ENCODE data around the gene SSH2. TPM values are rescaled to one million over a fixed set of nuclear protein-coding genes. Genes with fewer than 3 reads are reported as not detected.

The SSH2 gene
- total and polyA plus RNA-seq, 2 of the 13 experiments (the other 11 are each of a cell fraction or from before 2014, with no cell fraction given): 6.0 to 6.4 TPM

GRCh38 chr17:29740017-29740416 is 190.0 kb downstream of the SSH2 start (continued):
- TF ChIP-seq GPBP1L1 (CRISPR knock-in tag; IDR thresholded peaks at IDR 0.05) (no peak), DMAP1 (CRISPR knock-in tag; IDR thresholded peaks at IDR 0.05) (no peak), PBX3 (CRISPR knock-in tag; IDR thresholded peaks at IDR 0.05; ENCODE audit: borderline replicate concordance) (no peak), EP300 (IDR thresholded peaks at IDR 0.05; ENCODE audit: low read depth in 2 of 2, low read length in 2 of 2) (peak in 1 of 2 experiments; percentile 77; a peak in 2 of 4 replicates), EP300 (CRISPR knock-in tag; IDR thresholded peaks at IDR 0.05; ENCODE audit: borderline replicate concordance) (peak; percentile 66), ZNF609 (CRISPR knock-in tag; IDR thresholded peaks at IDR 0.05; ENCODE audit: borderline replicate concordance) (peak; percentile 79; the same call in 1 of the 2 replicates), SP1 (IDR thresholded peaks at IDR 0.05) (no peak), SP1 (CRISPR knock-in tag; IDR thresholded peaks at IDR 0.05) (no peak), TCF12 (IDR thresholded peaks at IDR 0.05) (no peak), TCF12 (CRISPR knock-in tag; IDR thresholded peaks at IDR 0.05) (no peak), SOX6 (IDR thresholded peaks at IDR 0.05) (no peak), SOX6 (CRISPR knock-in tag; IDR thresholded peaks at IDR 0.05) (peak; percentile 98), ELF4 (CRISPR knock-in tag; IDR thresholded peaks at IDR 0.05; ENCODE audit: borderline replicate concordance) (no peak), FLYWCH1 (CRISPR knock-in tag; IDR thresholded peaks at IDR 0.05) (no peak), SPEN (CRISPR knock-in tag; IDR thresholded peaks at IDR 0.05; ENCODE audit: low read depth) (0 out of 2 replicates have a peak, but pooled peaks have one; percentile 25), SYNCRIP (IDR thresholded peaks at IDR 0.05; ENCODE audit: insufficient read depth, low read depth, low read length) (no peak), ZNF772 (CRISPR knock-in tag; IDR thresholded peaks at IDR 0.05) (0 out of 2 replicates have a peak, but pooled peaks have one; percentile 39), ZBTB2 (CRISPR knock-in tag; IDR thresholded peaks at IDR 0.05; ENCODE audit: low read depth) (no peak), ZNF503 (CRISPR knock-in tag; IDR thresholded peaks at IDR 0.05) (peak; percentile 34; the same call in 1 of the 2 replicates)

All from HepG2 (cell line).